T-helper 1 cell treated with Interleukin-12 subunit alpha and Interleukin-12 subunit beta and Interleukin-4 antibody, amounts not matched to agents 30 ng/mL and 1 ng/mL, for 36 hours (primary cell): ENCODE data around the gene TMEM91. TPM values are rescaled to one million over a fixed set of nuclear protein-coding genes. Genes with fewer than 3 reads are reported as not detected.
"Not testable (repeated sequence)": the region's sequence is repeated elsewhere in the genome, so short reads cannot be mapped to it uniquely, and the experiment has no call there.

Source experiments
- intact Hi-C: fragments of 100-400 bp; cut with micrococcal nuclease; formaldehyde crosslinking; loops from one replicate; pipeline ENCODE4 v1.15.1; 2024
- total RNA-seq: library from RNA; stranded (reverse); gene quantifications from 2 replicates; pipeline ENCODE4 v1.2.3, GENCODE V29; 2022

TMEM91 gene
- total RNA-seq, 1 donor from 2014 or later = 4.9 TPM

DNA sequence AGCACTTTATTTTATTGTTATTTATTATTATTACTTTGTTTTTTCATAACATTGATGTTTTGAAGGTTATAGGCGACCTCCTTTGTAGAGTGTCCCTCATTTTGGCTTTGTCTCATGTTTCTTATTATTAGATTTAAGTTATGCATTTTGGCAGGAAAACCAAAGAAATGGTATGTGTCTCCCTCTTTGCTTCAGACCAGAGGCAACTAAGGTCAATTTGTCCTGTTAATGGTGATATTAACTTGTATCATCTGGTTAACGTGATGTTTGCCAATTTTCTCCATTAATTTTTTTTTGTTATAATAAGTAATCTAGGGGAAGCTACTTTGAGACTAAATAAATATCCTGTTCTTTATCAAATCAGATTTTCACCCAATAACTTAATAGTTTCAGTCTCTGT, 3.8 kb upstream of the TMEM91 start:
- intact Hi-C loops = no loop called here

DNA sequence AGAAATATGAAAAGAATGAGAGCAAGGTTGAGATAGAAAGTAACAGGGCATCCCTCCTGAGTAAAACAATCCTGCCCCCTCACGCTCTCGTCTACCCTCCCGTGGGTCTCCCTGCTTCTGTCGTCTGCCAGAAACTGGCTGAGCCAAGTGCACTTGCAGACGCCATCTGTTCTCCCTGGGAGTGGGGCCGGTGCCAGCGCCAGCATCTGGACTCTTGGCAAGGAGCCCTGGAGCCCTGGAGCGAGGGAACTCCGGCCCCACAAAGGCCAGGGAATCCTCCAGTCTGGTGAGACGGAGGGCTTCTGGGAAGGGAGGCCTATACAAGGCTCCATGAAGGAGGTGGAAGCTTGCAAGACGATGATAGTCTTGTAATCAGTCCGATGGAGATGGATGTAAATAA, 2.3 kb upstream of the TMEM91 start:
- intact Hi-C loops = no loop called here

DNA sequence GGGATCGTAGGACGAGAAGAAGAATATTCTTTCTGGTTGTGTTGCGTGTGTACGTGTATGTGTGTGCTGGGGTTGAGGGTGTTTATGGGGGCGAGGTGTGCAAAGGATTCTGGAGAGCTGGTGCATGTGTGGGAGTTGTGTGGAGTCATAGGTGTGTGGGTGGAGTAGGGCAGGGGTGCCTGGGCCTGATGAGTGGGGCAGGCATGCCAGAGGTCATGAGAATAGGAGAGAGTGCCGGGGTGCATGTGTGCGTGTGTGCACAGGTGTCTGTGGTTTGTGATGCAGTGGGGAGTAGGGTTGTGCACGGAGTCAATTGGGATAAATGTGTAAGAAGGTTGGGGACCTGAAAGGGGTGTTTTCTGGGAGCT, 649 bp downstream of the TMEM91 start:
- intact Hi-C loops = no loop called here

DNA sequence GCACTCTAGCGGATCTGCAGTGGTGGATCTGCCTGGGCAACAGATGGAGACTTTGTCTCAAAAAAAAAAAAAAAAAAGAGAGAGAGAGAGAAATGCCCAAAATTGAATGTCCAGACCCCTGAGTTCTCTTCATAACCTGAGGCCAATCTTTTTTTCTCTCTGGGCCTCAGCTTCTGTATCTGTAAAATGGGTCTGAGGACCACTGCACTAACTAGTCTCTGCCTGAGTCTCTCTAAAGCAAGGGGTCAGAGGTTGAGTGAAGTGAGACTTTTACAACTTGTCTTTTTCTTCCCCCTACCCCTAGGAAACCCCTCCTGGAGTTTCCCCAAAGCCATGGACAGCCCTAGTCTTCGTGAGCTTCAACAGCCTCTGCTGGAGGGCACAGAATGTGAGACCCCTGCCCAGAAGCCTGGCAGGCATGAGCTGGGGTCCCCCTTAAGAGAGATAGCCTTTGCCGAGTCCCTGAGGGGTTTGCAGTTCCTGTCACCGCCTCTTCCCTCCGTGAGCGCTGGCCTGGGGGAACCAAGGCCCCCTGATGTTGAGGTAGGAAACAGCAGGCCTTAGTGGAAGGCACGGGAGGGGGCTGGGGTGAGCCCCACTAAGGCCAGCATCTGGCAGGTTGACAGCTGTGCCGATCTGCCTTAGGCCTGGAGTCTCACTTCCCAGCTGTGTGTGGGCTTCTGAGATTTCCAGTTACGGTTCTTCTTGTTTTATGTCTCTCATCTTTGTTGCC, 1.8 kb downstream of the TMEM91 start:
- intact Hi-C loops = no loop called here

DNA sequence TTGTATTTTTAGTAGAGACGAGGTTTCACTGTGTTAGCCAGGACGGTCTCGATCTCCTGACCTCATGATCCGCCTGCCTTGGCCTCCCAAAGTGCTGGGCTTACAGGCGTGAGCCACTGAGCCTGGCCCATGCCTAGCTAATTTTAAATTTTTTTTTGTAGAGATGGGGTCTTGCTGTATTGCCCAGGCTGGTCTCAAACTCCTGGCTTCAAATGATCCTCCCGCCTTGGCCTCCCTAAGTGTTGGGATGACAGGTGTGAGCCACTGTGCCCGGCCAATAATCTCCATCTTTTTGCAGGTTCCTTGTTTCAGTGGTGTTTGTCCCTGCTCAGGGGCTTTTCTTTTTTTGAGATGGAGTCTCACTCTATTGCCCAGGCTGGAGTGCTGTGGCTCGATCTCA, 5.2 kb downstream of the TMEM91 start:
- intact Hi-C loops = not testable (repeated sequence)

DNA sequence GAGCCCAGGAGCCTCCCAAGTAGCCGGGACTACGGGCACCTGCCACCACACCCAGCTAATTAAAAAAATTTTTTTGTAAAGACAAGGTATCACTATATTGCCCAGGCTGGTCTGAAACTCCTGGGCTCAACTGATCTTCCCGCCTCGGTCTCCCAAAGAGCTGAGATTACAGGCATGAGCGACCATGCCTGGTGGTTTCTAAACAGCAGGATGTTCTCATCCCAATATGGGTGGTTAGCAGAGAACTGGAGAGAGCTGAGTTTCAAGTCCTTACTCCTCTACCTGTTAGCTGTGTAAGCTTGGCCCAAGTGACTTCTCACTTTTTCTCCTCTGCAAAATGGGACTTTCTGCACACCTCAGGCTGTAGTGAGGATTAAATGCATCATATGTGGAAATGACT, 8.0 kb downstream of the TMEM91 start:
- intact Hi-C loops = no loop called here

DNA sequence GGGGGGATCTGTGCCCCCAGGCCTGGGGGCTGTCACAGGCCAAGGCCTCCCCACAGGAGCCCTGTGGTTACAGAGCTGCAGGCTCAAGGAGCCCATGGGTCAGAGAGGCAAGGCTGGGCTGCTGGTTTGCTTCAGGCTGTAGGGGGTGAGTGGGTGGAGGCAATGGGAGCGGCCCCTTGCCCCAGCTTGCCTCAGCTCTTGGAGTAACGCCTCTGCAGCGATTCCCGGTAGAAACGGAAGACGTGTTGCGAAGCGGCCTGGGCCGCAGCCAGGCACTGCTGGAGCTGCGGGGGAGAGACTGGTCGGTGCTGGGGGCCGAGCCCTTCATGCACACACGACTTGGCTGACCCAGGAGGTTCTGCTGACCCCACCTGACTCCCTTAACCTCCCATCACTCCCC, 10.1 kb downstream of the TMEM91 start:
- intact Hi-C loops = no loop called here

DNA sequence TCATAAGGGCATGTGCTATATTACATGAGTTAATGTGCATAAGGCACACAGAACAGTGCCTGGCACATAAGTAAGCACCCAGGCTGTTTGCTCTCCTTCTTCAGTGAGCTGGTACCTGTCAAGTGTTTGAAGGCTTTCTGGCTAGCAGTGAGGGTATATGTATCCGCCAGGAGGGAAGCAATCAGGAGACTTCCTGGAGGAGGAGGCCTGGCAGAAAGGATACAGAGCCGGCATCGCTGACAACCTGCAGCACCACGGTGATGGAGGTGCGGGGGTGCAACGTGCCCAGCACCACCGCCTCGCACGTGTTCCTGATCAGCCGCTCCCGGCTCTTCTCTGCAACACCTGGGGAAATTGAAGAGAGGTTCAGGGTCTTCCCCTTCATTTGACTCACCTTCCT, 15.3 kb downstream of the TMEM91 start:
- intact Hi-C loops = no loop called here

DNA sequence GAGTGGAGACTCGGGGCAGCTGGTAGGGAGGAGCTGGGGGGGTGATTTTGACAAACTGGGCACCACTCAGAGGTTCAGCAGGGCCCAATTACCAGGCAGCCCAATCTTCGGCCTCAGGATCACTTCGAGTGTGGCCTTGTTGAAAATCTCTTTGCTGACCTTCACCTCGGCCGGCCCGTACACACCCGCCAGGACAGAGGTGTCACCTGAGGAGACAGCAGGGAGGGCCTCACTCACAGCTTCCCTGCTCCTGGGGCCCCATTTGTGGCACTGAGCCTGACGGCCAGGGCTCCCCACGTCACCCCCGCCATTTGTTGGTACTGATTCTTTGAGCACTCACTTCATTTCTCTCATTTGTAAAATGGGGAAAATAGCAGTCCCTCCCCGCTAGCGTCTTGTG, 16.4 kb downstream of the TMEM91 start:
- intact Hi-C loops = no loop called here

DNA sequence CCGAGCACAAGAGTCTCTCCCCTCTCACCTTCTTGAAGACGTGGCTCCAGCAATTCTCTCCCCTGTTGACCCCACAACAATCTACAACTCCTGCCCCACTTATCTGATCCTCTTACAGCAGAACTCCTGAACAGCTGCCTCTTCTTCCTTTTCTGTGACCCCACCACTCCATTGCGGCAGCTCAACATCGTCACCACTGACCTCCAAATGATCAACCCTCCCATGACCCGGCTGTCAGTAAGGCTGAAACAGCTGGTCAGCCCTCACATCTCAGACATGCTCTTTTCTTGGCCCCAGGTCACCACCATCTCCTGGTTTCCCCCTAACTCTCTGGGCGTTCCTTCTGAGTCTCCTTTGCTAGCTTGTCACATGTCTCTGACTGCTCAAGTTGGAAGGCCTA, 19.0 kb downstream of the TMEM91 start:
- intact Hi-C loops = loop anchor here (5.0 kb wide), 2 partner anchors 643 to 823 kb away; partner anchors contain the start of genes ACTMAP and SNRPA

DNA sequence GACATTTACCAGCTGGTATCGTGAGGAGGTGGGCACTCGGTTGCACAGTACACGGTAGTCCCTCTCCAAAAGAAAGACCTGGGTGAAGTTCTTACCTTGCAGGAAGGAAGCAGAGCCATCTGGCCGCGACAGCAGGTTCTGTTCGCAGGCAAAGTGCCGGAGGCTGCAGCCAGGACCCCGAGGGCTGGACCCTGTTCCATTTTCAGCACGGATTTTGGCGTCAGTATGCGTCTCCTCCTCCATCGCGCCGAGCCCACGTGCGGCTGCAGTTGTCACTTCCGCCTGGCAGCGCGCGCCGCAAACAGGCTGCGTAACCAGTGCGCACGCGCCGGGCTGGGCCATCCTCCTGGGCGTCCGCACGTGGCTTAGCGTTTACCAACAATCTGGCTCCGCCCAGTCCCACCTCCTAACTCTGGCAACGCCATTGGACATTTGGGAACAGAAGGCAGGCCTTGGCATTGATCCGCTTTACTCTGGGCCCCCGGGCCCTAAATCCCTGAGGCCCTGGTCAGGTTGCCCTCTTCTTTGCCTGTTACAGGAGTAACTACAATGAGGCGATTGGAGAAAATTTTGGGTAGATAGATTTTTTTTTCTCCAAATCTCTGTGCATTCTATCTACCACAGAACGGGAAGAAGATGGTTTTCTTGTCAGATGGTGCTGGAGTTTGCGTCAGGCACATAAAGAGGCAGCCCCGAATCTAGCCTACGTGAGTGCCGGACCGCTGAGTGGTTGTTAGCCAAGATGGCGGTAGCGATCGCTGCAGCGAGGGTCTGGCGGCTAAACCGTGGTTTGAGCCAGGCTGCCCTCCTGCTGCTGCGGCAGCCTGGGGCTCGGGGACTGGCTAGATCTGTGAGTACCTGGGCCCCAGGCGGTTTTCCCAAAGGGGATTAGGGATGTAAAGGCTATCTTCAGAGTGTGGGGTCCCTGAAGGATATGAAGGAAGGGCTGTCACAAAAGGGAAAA, 21.0 kb downstream of the TMEM91 start, which contains the start of the genes BCKDHA and EXOSC5:
Gene BCKDHA, plus strand, starts transcription at position 733 of the 964 bp plus-strand sequence. Its CDS starts 10 bp downstream, at position 743.
Gene EXOSC5, minus strand, starts transcription at position 274 of the 964 bp plus-strand sequence. Its CDS starts 31 bp downstream, at position 243.
- intact Hi-C loops = loop anchor here (1.0 to 5.0 kb wide), 13 partner anchors 33 to 954 kb away; partner anchors contain the start of genes ACTMAP, B9D2, COQ8B and DMAC2

DNA sequence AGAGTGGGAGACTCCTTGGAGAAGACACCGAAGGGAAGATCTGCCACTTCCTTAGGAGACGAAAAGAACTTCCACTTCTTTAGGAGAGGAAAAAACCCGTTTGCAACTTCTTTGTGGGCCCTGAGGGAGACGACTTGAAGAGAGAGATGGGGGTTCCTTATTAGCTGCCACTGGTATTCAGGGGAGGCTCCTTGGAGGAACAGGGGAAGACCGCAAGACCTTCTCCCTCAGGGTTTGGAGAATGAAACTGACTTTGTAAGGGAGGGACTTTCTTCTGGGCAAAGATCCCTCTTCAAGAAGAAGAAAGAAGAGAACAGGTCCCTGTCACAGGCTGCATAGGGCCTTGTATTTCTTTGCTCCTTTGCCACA, 21.7 kb downstream of the TMEM91 start:
- intact Hi-C loops = loop anchor here (5.0 kb wide), 2 partner anchors 646 to 826 kb away; partner anchors contain the start of genes ACTMAP and SNRPA

DNA sequence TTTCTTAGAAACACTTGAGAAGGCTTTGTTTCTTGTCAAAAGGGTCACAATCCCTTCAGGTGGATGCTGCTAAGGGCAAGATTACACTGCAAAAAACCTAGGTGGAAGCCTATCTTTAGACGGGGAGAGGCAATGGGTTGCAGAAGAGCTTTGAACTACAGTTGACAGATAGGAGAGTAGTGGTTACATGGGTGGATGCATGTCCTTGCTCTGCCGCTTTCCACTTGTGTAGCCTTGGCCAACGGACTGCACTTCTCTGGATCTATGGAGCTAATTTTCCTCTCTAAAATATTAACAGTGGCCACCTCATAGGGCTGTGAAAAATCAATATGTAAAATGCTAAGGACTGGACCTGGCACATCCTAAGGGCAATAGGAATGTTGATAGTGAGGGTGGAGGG, 22.3 kb downstream of the TMEM91 start:
- intact Hi-C loops = loop anchor here (5.0 kb wide), 2 partner anchors 646 to 826 kb away; partner anchors contain the start of genes ACTMAP and SNRPA

DNA sequence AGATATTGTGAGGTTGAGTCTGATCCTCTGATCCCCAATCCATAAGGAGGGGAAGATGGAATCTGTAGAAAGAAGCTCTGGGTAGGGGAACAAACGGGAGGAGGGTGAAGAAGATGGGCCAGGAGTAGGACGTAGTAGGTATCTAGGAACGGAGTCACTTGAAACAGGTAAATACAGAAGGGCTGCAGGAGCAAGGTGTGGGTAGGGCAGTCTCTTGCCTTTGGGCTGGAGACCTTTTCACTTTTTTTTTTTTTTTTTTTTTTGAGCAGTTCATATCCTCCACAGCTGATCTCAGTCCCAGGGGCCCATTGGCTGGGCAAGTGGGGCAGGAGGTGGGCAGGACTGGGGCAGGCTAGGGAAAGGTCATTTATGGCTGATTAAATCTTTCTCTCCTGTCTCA, 22.8 kb downstream of the TMEM91 start:
- intact Hi-C loops = loop anchor here (5.0 kb wide), 2 partner anchors 647 to 827 kb away; partner anchors contain the start of genes ACTMAP and SNRPA

DNA sequence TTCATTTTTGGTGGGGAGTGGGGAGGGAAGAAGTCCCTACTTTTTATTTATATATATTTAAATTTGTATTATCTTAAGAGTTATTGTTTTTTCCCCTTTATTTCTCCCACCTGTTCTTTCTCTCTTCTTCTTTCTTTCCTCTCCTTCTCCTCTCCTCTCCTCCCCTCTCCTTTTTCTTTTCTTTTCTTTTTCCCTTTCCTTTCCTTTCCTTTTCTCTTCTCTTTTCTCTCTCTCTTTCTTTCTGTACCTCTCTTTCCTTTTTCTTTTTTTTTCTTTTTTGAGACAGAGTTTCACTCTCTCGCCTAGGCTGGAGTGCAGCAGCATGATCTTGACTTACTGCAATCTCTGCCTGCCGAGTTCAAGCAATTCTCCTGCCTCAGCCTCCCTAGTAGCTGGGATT, 23.2 kb downstream of the TMEM91 start:
- intact Hi-C loops = loop anchor here (5.0 kb wide), 2 partner anchors 647 to 827 kb away; partner anchors contain the start of genes ACTMAP and SNRPA

DNA sequence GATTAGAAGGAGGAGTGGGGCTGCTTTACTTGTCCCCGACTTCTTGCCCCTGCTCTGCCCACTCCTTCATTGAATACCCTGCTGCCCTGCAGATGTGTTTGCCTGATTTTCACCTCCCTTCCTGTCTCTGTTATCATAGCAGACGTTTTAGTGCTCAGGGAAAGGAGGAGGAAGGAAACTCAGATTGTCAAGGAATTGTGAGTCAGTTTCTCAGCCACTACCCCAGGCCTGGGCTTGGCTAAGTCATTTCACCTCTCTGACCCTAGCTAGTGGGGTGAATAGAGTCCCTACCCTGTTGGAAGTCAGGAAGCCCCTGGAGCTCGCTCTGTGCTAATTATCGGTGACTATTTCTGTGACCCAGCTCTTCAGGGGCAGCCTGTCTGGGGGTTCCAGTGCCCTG, 25.1 kb downstream of the TMEM91 start:
- intact Hi-C loops = no loop called here

DNA sequence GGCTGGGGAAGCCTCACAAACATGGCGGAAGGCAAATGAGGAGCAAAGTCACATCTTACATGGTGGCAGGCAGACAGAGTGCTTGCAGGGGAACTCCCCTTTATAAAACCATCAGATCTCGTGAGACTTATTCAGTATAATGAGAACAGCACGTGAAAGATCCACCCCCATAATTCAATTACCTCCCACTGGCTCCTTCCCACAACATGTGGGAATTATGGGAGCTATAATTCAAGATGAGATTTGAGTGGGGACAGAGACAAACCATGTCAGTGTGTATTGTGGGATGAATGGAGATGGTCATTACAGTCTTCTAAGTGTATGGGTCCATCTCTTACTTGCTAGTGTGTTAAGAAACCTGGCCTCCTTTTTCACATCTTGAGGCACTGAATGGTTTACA, 25.7 kb downstream of the TMEM91 start:
- intact Hi-C loops = no loop called here

DNA sequence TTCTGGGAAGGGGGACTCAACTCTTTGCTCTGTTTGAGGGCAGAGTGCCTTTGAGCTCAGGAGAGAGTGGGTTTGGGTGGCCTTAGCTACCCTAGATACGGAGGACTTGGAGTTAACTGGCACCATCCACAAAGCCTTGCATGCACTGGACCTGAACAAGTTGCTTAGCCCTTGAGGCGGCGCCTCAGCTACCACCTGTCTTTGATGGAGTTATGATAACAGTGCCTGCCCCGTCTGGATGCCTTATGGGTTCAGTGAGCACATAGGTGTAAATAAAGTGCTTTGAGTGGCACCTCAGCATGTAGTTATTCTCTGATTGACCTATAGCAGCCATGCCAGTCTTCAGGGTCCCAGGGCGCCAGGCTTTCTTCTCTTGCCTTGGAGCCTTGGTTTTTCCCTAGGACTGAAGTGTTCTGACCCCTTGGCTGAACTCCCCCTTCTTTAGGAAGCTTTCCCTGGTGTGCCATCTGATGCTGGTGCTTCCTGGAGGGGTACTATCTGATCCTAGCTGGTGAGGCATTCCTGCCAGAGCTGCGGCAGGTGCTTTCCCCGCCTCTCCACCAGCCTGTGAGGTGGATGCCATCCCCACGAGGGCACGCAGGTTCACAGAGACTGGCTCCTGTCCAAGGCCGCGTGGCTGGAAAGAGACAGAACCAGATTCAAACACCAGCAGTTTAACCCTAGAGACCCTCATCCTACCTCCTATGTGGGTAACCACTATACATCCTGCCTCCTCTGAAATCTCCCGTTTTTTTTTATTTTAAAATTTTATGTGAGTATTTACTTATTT, 27.0 kb downstream of the TMEM91 start:
- intact Hi-C loops = no loop called here

DNA sequence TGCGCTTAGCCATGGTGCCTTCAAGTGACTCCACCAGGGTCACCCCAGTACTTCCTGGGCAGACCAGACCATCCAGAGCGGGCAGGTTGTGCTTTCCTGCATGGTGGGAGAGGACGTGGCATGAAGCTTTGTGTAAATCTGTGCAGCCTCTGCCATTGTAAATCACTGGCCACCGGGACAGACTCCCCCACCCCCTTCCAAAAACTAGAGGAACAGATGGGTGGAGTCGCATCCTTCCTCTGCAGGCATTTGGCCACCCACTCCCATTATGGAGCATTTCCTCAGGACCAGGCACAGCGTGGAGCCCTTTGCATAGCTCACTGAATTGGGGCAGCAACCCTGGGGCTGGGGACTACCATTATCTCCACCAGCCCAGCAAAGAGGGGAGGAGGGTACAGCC, 29.4 kb downstream of the TMEM91 start:
- intact Hi-C loops = no loop called here

DNA sequence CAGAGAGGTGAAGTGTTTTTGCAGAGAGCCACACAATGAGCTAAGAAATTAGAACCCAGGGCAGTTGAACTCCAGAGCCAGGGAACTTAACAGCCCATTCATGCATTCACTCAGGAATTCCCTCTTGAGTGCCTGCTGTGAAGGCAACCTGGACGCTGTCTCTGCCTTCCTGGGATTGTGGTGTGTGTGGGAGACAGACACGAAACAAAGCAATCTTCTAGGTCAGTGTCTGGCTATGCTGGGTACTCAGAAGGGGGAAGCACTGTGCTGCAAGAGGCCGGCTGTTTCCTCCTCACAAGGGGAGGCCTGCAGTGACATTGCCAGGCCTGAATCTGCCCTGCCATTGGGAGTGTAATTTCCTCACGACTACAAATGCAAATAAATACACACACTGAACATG, 30.9 kb downstream of the TMEM91 start:
- intact Hi-C loops = no loop called here

DNA sequence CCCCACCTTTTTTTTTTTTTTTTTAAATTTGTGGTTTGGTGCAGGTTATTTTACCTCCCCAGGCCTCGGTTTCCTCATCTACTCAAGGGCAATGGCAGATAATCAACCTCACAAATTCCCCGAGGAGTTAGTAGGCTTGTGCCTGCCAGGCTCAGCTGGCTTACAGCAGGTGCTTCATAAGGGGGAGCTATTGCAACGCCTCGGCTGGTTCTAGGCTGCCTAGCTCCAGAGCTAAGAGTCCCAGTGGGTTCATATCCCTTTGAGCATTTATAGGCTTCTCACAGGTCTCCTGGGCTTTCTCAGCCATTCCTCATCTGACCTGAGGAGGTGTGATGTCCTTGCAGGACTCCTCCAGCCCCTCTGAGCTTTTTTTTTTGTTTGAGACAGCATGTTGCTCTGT, 31.9 kb downstream of the TMEM91 start:
- intact Hi-C loops = no loop called here
